PFSK-1 (cell line): ENCODE measurements around the gene MIS18BP1.

ENCODE experiments used
- FOXP2 ChIP-seq: optimal IDR thresholded peaks from 2 replicates; pipeline ENCODE3; 2011; ENCODE audit warnings: borderline replicate concordance, control low read depth, inconsistent platforms; ENCODE audit not compliant: insufficient read depth; ENCODE audit errors: extremely low read length, extremely low read depth
- POLR2AphosphoS5 ChIP-seq: IDR thresholded peaks from 2 replicates; pipeline ENCODE4 v1.6.1; 2012; ENCODE audit warnings: low read depth, mild to moderate bottlenecking, control low read depth, low read length, moderate library complexity
- SIN3A ChIP-seq: IDR thresholded peaks from 2 replicates; pipeline ENCODE4 v1.6.1; 2012; ENCODE audit warnings: mild to moderate bottlenecking, low read length, moderate library complexity, borderline replicate concordance; ENCODE audit not compliant: insufficient read depth
- TAF1 ChIP-seq: IDR thresholded peaks from 2 replicates; pipeline ENCODE4 v1.6.1; 2012; ENCODE audit warnings: low read length, control low read depth, borderline replicate concordance; ENCODE audit not compliant: insufficient read depth
- TF ChIP-seq, protein P1 (sequence below), 2 experiments: IDR thresholded peaks; 2 replicates each; pipeline versions ENCODE4 v1.6.1 to v1.8.0; 2011 to 2012; ENCODE audit warnings: low read depth in 2 of 2, low read length in 2 of 2, control low read depth in 1 of 2, inconsistent platforms in 1 of 2, mild to moderate bottlenecking in 1 of 2, moderate library complexity in 1 of 2; ENCODE audit not compliant: insufficient read depth in 1 of 2

MIS18BP1 gene

DNA sequence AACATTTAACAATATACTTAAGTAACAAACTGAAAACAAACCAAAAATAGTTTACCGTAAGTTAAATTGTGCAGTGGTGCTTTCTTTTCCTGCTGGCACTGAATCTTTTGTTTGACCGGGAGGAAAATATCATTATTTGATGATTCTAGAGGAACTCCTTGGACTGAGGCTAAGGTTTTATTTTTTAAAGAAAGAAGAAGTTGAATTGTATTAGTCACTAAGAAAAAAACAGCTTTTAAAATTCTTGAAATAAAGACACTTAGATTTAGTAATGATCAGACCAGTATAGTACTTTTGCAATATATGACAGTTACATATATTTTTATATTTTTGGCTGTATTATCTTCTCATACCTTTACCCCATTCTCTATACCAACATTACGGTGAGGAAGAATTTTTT, 10.3 kb downstream of the MIS18BP1 start:
- TF ChIP-seq POLR2AphosphoS5, result no peak
- no peak for TF ChIP-seq SIN3A
- TF ChIP-seq, protein P1, sequence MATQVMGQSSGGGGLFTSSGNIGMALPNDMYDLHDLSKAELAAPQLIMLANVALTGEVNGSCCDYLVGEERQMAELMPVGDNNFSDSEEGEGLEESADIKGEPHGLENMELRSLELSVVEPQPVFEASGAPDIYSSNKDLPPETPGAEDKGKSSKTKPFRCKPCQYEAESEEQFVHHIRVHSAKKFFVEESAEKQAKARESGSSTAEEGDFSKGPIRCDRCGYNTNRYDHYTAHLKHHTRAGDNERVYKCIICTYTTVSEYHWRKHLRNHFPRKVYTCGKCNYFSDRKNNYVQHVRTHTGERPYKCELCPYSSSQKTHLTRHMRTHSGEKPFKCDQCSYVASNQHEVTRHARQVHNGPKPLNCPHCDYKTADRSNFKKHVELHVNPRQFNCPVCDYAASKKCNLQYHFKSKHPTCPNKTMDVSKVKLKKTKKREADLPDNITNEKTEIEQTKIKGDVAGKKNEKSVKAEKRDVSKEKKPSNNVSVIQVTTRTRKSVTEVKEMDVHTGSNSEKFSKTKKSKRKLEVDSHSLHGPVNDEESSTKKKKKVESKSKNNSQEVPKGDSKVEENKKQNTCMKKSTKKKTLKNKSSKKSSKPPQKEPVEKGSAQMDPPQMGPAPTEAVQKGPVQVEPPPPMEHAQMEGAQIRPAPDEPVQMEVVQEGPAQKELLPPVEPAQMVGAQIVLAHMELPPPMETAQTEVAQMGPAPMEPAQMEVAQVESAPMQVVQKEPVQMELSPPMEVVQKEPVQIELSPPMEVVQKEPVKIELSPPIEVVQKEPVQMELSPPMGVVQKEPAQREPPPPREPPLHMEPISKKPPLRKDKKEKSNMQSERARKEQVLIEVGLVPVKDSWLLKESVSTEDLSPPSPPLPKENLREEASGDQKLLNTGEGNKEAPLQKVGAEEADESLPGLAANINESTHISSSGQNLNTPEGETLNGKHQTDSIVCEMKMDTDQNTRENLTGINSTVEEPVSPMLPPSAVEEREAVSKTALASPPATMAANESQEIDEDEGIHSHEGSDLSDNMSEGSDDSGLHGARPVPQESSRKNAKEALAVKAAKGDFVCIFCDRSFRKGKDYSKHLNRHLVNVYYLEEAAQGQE (IDR thresholded peaks at IDR 0.05; ENCODE audit: insufficient read depth in 1 of 2, low read depth in 2 of 2, low read length in 2 of 2), result no peak
- no peak for TF ChIP-seq FOXP2

DNA sequence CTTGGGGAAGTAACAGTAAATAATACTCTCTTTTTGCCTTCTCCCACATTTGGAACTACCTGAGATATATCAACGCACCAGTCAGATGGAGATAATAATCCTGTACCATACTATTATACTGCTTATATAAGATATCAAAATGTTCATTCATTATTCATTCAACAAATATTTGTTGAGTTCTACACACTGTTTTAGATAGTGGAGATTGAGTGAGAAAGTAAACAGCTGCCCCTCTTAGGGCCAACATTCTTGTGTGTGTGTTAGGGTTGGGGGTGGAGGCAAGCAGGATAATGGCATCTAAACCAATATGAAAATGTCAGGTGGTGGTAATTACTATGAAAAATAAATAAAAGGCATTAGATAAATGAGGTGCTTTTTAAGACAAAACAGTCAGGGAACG, 14.0 kb downstream of the MIS18BP1 start:
- no peak for TF ChIP-seq POLR2AphosphoS5
- no peak for TF ChIP-seq SIN3A
- no peak for TF ChIP-seq FOXP2
- TF ChIP-seq TAF1, result no peak

DNA sequence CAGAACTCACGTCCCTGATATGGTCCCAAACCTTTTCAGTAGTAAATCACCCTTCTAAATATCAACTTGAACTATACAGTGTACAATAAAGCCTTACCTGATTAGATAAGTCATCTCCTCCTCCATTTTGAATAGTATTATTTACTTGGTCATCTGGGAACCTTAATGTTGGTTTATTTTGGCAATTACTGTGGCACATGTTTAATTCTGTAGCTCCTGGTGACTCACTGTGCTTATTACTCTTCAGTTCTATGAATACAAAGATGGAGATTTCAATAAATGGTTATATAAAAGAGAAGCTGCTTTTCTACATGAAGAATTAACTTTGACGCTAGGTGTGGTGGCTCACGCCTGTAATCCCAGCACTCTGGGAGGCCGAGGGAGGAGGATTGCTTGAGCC, 25.4 kb downstream of the MIS18BP1 start:
- TF ChIP-seq POLR2AphosphoS5 (no peak), SIN3A (no peak), FOXP2 (no peak), TAF1 (no peak)
- TF ChIP-seq, protein P1 (IDR thresholded peaks at IDR 0.05; ENCODE audit: insufficient read depth in 1 of 2, low read depth in 2 of 2, low read length in 2 of 2), result no peak

DNA sequence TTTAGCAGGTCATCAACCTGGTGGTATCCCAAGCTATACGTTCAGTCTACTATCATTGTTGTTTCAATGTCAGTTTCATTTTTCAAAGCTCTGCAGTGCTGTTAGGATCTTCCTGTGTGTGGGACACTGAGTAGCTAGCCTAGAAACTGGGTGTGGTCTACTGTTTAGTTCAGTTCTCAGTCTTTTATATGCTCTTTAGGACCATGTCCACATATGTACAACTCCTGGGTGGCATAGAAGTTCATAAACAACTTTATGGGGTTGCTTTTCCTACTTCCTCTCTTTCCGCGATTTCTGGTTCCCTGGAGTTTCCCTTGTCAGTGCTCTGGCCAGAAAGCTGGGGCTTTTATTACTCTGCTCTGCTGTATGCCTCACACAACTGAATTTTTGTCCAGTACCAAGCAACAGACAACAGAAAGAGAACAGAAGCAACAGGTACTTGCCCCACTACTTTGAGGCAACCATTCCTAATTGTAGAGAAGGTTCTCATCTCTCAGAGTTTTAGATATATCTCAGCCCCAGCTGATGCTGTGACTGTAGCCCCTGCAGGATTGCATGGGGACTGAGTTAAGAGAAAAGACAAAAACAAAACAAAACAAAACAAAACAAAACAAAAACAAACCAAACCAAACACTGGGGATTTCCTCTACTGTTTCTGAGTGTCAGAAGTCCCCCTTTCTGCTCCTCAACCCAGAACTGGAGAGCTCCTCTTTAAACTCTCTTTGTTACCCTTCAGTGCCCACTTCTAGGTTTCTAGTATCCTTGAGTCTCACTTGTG, 30.3 kb downstream of the MIS18BP1 start:
- no peak for TF ChIP-seq FOXP2
- TF ChIP-seq, protein P1 (IDR thresholded peaks at IDR 0.05; ENCODE audit: insufficient read depth in 1 of 2, low read depth in 2 of 2, low read length in 2 of 2), result no peak

DNA sequence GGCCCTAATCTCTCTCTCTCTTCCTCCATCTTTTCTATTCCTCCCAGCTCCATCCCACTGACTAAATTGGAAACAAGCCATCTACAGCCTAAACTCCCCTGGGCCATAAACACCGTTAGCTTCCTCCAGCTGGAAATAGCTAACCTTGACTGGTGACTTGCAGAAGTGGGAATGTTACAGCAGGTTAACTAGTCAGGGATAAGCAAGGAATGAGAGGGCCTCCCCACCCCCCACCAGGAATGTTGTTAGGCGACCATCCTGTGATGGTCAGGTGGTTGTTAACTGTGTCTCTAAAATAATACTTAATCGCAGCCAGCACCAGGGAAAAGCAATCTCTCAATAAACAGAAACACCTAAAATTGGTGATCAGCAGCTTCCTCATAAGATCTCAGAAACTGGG, 40.8 kb downstream of the MIS18BP1 start:
- TF ChIP-seq SIN3A (no peak), POLR2AphosphoS5 (no peak), TAF1 (no peak)
- TF ChIP-seq, protein P1 (IDR thresholded peaks at IDR 0.05; ENCODE audit: insufficient read depth in 1 of 2, low read depth in 2 of 2, low read length in 2 of 2), result no peak
